Activated naive CD4-positive, alpha-beta T cell treated with anti-CD3 and anti-CD28 coated beads, Interleukin-2, amount 10 ng/mL, durations not matched to agents 7 days and 5 days (primary cell): ENCODE measurements around the gene BICD2.
"Not testable (repeated sequence)": the region's sequence is repeated elsewhere in the genome, so short reads cannot be mapped to it uniquely, and the experiment has no call there.

ENCODE experiments used
- CTCF ChIA-PET: fragments of 350-600 bp; sonication (Branson Sonifier 250); formaldehyde crosslinking; loops from one replicate; lab custom pipeline; 2021; ENCODE audit warnings: antibody characterized with exemption; lab: Charles Lee
- DNase-seq: peaks from one replicate; pipeline ENCODE4 v3.0.0-alpha.2; 2020
- H3K27ac Mint-ChIP-seq: one replicate; pipeline ENCODE4 v1.8.0; 2021; ENCODE audit warnings: mild to moderate bottlenecking, moderate library complexity, mixed read lengths
- H3K27me3 Mint-ChIP-seq: one replicate; pipeline ENCODE4 v1.8.0; 2021; ENCODE audit warnings: mild to moderate bottlenecking, mixed read lengths
- H3K36me3 Mint-ChIP-seq: one replicate; pipeline ENCODE4 v1.8.0; 2021; ENCODE audit warnings: mixed read lengths
- H3K4me1 Mint-ChIP-seq: one replicate; pipeline ENCODE4 v1.8.0; 2021; ENCODE audit warnings: mixed read lengths
- H3K4me3 Mint-ChIP-seq: one replicate; pipeline ENCODE4 v1.8.0; 2021; ENCODE audit warnings: mild to moderate bottlenecking, moderate library complexity, mixed read lengths
- H3K9me3 Mint-ChIP-seq: one replicate; pipeline ENCODE4 v1.8.0; 2021; ENCODE audit warnings: mixed read lengths

The BICD2 gene

DNA sequence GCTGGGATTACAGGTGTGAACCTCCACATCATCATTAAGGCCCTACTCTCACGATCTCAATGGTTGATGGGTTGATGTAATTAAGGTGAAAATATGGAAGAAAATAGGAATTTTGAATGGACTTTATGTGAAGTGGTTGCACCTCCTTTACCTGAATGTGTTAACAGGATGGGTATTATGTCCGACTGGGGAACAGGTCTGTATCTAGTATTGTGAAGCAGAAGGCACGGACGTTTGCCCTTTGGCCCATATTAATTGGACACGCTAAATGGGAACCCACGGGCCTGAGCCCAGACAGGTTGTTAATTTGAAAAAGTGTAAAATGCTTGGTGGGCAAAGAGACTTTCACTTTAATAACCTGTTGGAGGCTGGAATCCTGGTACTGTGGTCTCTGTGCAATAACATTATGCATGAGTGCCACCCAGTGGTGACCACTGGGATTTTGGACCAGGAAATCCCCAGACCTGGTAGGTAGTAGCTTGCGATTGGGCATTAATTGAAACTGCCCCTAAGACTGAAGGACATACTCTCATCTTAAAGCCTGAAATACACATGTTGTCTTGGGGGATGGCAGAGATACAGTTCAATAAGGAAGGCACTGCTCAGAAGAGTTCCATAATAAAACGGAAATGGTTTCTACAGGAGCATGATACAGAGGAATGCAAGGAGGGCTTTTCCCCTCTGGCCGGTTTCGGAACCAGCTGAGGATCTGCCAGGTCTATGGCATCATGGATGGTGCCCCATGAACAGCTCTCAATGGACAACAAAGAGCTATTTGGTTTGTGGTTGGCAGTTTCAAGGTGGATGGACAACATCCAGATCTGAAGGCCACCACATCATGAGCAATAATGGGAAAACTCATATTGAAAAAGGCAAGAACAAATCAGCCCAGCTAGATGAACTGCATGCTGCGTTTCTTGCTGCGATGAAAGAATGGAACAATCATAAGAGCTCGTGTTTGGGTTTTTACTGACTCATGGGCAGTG, 26.2 kb upstream of the BICD2 start:
- H3K36me3 Mint-ChIP-seq = no peaks in the 10 kb centered on the region
- peaks cover 8% of the 10 kb centered on the region for H3K9me3 Mint-ChIP-seq
- H3K27ac Mint-ChIP-seq = no peak overlapping the region
- H3K4me1 Mint-ChIP-seq = peaks cover 6% of the 10 kb centered on the region
- CTCF ChIA-PET = interaction anchor here (0.7 to 8.0 kb wide), 14 partner anchors 9 to 657 kb away, joined by 3 to 108 read pairs (median 4); no protein-coding TSS in a partner anchor
- DNase-seq = peak; percentile 85
- peaks cover 28% of the 10 kb centered on the region for H3K27me3 Mint-ChIP-seq
- H3K4me3 Mint-ChIP-seq = no peak overlapping the region

GRCh38 chr9:92786298-92786697, 21.7 kb upstream of the BICD2 start:
- H3K27me3 Mint-ChIP-seq = peaks cover 24% of the 10 kb centered on the region
- no peak for DNase-seq
- CTCF ChIA-PET = no interaction called here

GRCh38 chr9:92781899-92782298, 17.3 kb upstream of the BICD2 start:
- no peaks in the 10 kb centered on the region for H3K4me1 Mint-ChIP-seq
- CTCF ChIA-PET = no interaction called here
- H3K27me3 Mint-ChIP-seq = peaks cover 19% of the 10 kb centered on the region
- H3K4me3 Mint-ChIP-seq = no peak overlapping the region
- H3K36me3 Mint-ChIP-seq = no peaks in the 10 kb centered on the region
- peaks cover 13% of the 10 kb centered on the region for H3K9me3 Mint-ChIP-seq
- no peak overlapping the region for H3K27ac Mint-ChIP-seq
- no peak for DNase-seq

More at GRCh38 chr9:92786298-92786697, 21.7 kb upstream of the BICD2 start:
- Mint-ChIP-seq H3K4me3 (no peak overlapping the region), H3K4me1 (peaks cover 6% of the 10 kb centered on the region), H3K27ac (no peak overlapping the region), H3K9me3 (peaks cover 13% of the 10 kb centered on the region), H3K36me3 (no peaks in the 10 kb centered on the region)

GRCh38 chr9:92780206-92780605, 15.6 kb upstream of the BICD2 start:
- peaks cover 5% of the 10 kb centered on the region for H3K4me1 Mint-ChIP-seq
- H3K36me3 Mint-ChIP-seq = no peaks in the 10 kb centered on the region
- H3K27me3 Mint-ChIP-seq = peaks cover 24% of the 10 kb centered on the region
- CTCF ChIA-PET = interaction anchor here (1.0 kb wide), 1 partner anchor 9 kb away, joined by 3 read pairs; no protein-coding TSS in a partner anchor
- H3K27ac Mint-ChIP-seq = no peak overlapping the region
- DNase-seq = no peak
- no peak overlapping the region for H3K4me3 Mint-ChIP-seq
- H3K9me3 Mint-ChIP-seq = peaks cover 4% of the 10 kb centered on the region

- Mint-ChIP-seq H3K36me3 (no peaks in the 10 kb centered on the region), H3K4me3 (no peak overlapping the region), H3K27ac (no peak overlapping the region), H3K27me3 (peaks cover 17% of the 10 kb centered on the region), H3K4me1 (peaks cover 10% of the 10 kb centered on the region), H3K9me3 (no peaks in the 10 kb centered on the region)
- CTCF ChIA-PET = no interaction called here
- no peak for DNase-seq
These were observed 10.8 kb upstream of the BICD2 start for GRCh38 chr9:92775466-92775865.

DNA sequence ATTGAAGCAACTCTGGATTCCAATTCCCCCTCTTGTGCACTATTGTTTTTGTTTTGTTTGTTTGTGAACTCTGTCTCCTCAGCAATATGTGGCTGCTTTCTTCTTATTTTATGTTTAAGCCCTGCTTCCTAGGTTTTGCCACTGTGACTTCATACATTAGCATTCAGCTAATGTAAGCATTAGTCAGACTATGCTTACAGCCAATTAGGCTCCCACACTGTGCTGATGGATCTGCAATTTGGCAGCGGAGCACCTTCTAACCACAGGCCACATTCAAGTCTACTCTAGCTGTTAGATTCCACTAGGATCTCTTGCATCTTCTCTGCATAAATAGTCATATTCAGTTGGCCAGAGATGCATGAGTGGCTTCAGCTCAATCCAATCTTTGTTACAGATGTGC, 9.6 kb upstream of the BICD2 start:
- DNase-seq = no peak
- no peaks in the 10 kb centered on the region for H3K36me3 Mint-ChIP-seq

GRCh38 chr9:92773810-92774209, 9.2 kb upstream of the BICD2 start:
- Mint-ChIP-seq H3K4me3 (no peak overlapping the region), H3K4me1 (peaks cover 22% of the 10 kb centered on the region), H3K27me3 (peaks cover 16% of the 10 kb centered on the region), H3K36me3 (no peaks in the 10 kb centered on the region), H3K27ac (no peak overlapping the region), H3K9me3 (no peaks in the 10 kb centered on the region)
- CTCF ChIA-PET = no interaction called here
- DNase-seq = no peak

More for the DNA sequence above, 9.6 kb upstream of the BICD2 start:
- Mint-ChIP-seq H3K27ac (no peak overlapping the region), H3K4me3 (no peak overlapping the region), H3K9me3 (no peaks in the 10 kb centered on the region), H3K27me3 (peaks cover 16% of the 10 kb centered on the region), H3K4me1 (peaks cover 22% of the 10 kb centered on the region)
- CTCF ChIA-PET = no interaction called here

DNA sequence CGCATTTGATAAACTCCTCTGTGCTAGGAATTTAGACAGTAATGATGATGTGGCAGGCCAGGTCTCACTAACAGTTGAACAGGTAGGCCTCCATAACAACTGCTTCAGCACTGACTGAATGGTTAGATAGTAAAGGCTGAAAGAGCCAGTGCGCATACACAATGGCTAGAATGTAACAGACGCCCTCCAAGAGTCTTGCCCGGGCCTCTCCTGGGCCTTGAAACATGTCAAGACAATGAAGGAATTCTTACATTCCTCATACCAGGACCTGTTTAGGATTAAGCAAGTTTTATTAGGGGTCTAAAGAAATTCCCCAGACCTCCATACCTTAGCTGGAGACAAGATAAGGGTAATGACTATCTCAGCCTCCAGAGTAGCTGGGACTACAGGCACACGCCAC, 6.7 kb upstream of the BICD2 start:
- Mint-ChIP-seq H3K9me3 (no peaks in the 10 kb centered on the region), H3K27me3 (peaks cover 23% of the 10 kb centered on the region), H3K4me1 (peaks cover 27% of the 10 kb centered on the region), H3K4me3 (no peak overlapping the region), H3K36me3 (no peaks in the 10 kb centered on the region), H3K27ac (peak overlapping the region; percentile 47)
- DNase-seq = no peak
- CTCF ChIA-PET = interaction anchor here (2.2 kb wide), 1 partner anchor 20 kb away, joined by 7 read pairs; no protein-coding TSS in a partner anchor

- CTCF ChIA-PET = interaction anchor here (2.2 kb wide), 1 partner anchor 21 kb away, joined by 7 read pairs; no protein-coding TSS in a partner anchor
- DNase-seq = peak; percentile 41
- no peaks in the 10 kb centered on the region for H3K36me3 Mint-ChIP-seq
- peaks cover 18% of the 10 kb centered on the region for H3K27me3 Mint-ChIP-seq
- no peaks in the 10 kb centered on the region for H3K9me3 Mint-ChIP-seq
- peak overlapping the region; percentile 74 for H3K27ac Mint-ChIP-seq
- peaks cover 32% of the 10 kb centered on the region for H3K4me1 Mint-ChIP-seq
- H3K4me3 Mint-ChIP-seq = no peak overlapping the region
These were observed 5.8 kb upstream of the BICD2 start for GRCh38 chr9:92770360-92770995.

- CTCF ChIA-PET = interaction anchor here (2.2 kb wide), 1 partner anchor 21 kb away, joined by 7 read pairs; no protein-coding TSS in a partner anchor
- peak overlapping the region; percentile 74 for H3K27ac Mint-ChIP-seq
- no peaks in the 10 kb centered on the region for H3K36me3 Mint-ChIP-seq
- no peak overlapping the region for H3K4me3 Mint-ChIP-seq
- H3K27me3 Mint-ChIP-seq = peaks cover 15% of the 10 kb centered on the region
- H3K4me1 Mint-ChIP-seq = peaks cover 31% of the 10 kb centered on the region
- no peaks in the 10 kb centered on the region for H3K9me3 Mint-ChIP-seq
- DNase-seq = no peak
These were observed 5.3 kb upstream of the BICD2 start for GRCh38 chr9:92769990-92770359.

DNA sequence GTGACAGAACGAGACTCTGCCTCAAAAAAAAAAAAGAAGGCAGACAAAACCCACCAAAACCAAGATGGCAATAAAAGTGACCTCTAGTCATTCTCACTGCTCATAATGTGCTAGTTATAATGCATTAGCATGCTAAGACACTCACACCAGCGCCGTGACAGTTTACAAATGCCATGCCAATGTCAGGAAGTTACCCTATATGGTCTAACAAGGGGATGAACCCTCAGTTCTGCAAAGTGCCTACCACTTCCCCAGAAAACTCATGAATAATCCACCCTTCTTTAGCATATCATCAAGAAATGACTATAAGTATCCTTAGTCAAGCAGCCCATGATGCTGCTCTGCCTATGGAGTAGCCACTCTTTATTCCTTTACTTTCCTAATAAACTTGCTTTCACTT, 4.7 kb upstream of the BICD2 start:
- H3K4me1 Mint-ChIP-seq = peaks cover 31% of the 10 kb centered on the region
- H3K27ac Mint-ChIP-seq = no peak overlapping the region
- H3K36me3 Mint-ChIP-seq = no peaks in the 10 kb centered on the region
- CTCF ChIA-PET = no interaction called here
- peaks cover 12% of the 10 kb centered on the region for H3K27me3 Mint-ChIP-seq
- DNase-seq = no peak
- H3K4me3 Mint-ChIP-seq = no peak overlapping the region
- no peaks in the 10 kb centered on the region for H3K9me3 Mint-ChIP-seq

DNA sequence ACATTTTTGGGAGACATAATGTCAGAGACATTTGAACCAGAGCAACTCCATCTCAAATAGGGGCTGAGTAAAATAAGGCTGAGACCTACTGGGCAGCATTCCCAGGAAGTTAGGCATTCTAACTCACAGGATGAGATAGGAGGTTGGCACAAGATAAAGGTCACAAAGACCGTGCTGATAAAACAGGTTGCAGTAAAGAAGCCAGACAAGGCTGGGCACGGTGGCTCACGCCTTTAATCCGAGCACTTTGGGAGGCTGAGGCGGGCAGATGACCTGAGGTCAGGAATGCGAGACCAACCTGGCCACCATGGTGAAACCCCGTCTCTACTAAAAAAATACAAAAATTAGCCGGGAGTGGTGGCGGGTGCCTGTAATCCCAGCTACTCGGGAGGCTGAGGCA, 4.2 kb upstream of the BICD2 start:
- H3K4me1 Mint-ChIP-seq = peaks cover 31% of the 10 kb centered on the region
- H3K9me3 Mint-ChIP-seq, H3K36me3 Mint-ChIP-seq, H3K27ac Mint-ChIP-seq, H3K4me3 Mint-ChIP-seq, DNase-seq: not testable (repeated sequence)
- peaks cover 12% of the 10 kb centered on the region for H3K27me3 Mint-ChIP-seq
- CTCF ChIA-PET = interaction anchor here (2.5 kb wide), 1 partner anchor 22 kb away, joined by 8 read pairs; no protein-coding TSS in a partner anchor

DNA sequence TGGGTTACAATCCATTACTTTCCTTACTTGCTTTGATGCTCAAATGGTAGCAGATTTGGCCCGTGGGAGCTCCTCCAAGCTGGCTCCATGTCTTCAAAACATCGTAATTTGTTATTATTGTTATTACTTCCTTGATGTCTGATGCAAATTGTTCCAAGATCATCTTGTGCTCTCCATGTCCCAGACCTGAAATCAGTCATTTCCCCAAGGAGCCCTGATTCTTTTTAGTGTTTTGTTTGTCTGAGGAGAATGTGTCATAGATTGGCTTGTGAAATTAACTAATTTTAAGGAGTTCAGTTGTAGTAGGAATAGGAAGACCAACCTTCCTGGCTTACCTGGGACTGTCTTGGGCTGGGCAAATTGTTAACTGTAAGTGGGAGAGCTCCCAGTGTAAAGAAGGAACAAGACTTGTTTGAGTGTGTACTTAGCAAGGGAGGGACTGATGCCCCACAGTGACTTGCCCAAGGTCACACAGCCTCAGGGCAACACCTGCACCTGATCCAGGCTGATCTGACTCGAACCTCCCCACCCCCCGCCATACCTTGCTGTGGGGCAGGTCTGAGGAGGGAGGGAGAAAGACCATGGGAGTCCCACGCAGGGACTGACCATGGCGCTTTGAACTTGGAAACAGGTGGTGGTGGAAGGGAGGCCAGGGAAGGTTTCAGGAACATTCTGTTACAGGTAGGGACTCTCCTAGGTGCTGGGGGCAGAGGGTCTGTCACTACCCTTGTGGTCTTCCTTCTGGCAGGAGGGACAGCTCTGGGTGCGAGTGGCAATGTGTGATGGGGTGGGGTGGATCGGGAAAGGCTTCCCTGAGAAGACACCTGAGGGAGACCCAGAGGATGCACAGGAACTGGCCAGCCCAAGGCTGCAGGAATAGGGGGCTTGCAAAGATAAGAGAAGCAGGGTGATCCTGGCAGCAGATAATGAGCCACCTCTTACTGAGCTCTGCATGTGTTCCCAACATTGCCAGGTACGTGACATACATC, 2.7 kb upstream of the BICD2 start:
- no peak overlapping the region for H3K27ac Mint-ChIP-seq
- H3K4me1 Mint-ChIP-seq = peaks cover 46% of the 10 kb centered on the region
- CTCF ChIA-PET = interaction anchor here (2.5 kb wide), 1 partner anchor 24 kb away, joined by 8 read pairs; no protein-coding TSS in a partner anchor
- no peak for DNase-seq
- no peak overlapping the region for H3K4me3 Mint-ChIP-seq
- no peaks in the 10 kb centered on the region for H3K9me3 Mint-ChIP-seq
- peaks cover 12% of the 10 kb centered on the region for H3K27me3 Mint-ChIP-seq
- H3K36me3 Mint-ChIP-seq = no peaks in the 10 kb centered on the region
